ENCODE measurements around the gene PRDM7.
"Not testable (repeated sequence)": the region's sequence is repeated elsewhere in the genome, so short reads cannot be mapped to it uniquely, and the experiment has no call there.

PRDM7 gene

DNA sequence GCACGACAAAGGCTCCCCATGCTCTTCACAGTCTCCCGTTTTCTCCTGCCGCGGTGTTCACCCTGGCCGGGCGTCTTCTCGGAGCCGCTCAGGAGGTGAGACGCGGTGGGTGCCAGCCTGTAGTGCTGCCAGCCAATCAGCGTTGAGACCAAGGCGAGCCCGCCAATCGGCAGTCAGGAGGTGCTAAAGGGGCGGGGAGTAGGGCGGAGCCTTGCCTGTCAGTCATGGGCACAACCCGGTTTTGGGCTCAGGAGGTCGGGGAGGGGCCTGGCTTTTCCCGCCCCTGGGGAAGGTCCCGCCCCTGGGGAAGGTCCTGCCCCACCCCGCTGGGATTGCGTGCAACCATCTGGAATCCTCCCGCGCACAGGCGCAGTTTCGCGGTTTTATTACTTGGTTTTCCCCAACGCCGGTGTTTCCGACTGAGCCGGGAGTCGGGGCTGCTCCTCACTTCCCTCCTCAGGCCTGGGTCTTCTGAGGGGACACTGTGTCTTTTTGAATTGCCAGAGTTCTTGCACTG is at the start of gene PRDM7:
Gene PRDM7, minus strand, starts transcription at position 92 of the 517 bp plus-strand sequence. CDS start 1,421 bp downstream, outside the sequence.
- peak; percentile 97 for DNase-seq (ENCODE audit: low read depth, low spot score)

DNA sequence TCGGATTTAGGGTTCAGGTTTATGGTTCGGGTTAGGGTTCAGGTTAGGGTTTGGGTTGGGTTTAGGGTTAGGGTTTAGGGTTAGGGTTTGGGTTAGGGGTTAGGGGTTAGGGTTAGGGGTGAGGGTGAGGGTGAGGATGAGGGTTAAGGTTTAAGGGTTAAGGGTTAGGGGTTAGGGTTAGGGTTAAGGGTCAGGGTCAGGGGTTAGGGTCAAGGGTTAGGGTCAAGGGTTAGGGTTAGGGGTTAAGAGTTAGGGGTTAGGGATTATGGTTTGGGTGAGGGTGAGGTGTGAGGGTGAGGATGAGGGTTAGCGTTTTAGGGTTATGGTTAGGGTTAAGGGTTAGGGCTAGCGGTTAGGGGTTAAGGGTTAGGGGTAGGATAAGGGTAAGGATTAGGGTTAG is 44.7 kb upstream of the PRDM7 start:
- not testable (repeated sequence) for DNase-seq (ENCODE audit: low read depth, low spot score)

DNA sequence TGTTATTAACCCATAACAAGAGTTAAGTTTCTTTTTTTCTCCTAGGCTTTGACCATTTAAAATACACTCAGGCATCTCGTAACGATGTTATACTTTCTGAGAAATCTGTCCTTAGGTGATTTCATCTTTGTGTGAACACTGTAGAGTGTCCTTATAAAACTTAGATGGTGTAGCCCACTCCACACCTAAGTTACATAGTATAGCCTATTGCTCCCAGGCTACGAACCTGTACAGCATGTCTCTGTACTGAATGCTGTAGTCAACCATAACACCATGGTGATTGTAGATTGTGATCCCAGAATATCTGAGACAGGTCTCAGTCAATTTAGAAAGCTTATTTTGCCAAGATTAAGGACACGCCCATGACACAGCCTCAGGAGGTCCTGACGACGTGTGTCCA is 30.5 kb upstream of the PRDM7 start:
- not testable (repeated sequence) for DNase-seq (ENCODE audit: low read depth, low spot score)

DNA sequence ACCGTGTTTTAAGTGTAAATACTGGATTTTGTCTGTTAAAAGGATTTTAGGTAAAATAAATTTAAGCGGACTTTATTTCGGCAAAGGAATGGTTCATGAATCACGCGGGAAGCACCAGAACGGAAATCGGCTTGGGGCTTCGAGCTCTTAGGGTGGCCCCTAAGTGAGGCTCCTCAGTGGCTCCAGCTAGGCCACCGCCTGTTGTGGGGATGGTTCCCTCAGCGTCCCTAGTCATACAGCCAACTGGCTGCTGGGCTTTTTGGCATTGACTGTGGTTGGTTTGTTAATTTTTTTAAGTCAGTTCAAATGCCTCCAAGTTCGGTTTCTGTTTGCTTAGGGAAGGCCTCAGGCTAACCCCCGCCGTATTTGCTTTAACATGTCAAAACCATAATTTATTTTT is 29.9 kb upstream of the PRDM7 start:
- not testable (repeated sequence) for DNase-seq (ENCODE audit: low read depth, low spot score)

DNA sequence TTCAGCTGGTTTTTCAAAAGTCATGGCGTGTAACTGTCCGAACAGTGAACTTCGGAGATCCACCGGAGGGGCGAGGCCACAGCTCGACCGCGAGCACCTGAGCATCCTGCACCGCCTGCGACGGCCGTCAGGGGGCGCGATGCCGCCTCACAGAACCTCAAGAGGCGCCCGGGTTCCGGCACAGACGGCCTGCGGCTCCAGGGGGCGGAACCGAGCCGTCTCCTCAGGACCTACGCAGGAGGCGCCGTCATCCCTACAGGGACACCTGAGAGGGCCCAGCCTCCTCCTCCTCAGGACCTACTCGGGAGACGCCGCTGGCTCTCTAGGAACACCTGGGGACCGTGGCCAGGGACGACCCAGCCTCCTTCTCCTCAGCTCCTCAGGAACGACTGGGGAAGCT is 29.1 kb upstream of the PRDM7 start:
- not testable (repeated sequence) for DNase-seq (ENCODE audit: low read depth, low spot score)

DNA sequence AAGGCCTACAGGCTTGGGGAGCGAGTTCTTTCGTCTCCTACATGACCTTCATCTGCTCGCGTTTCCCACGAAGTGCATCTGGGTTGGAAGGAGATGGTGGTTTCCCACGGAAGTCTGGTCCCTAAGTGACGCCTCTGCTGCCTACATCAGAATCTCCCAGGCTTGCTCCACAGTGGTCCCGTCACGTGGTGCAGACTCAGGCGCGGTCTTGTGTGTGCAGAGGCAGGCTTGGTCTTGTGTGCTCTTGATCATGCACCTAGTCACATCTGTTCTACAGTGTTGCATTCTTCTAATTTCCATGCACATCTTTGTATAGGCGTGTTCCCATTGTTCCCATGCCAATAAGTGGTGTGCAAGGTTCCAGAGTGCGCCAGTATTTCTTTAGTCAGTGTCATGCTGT is 27.6 kb upstream of the PRDM7 start:
- DNase-seq (ENCODE audit: low read depth, low spot score): not testable (repeated sequence)

DNA sequence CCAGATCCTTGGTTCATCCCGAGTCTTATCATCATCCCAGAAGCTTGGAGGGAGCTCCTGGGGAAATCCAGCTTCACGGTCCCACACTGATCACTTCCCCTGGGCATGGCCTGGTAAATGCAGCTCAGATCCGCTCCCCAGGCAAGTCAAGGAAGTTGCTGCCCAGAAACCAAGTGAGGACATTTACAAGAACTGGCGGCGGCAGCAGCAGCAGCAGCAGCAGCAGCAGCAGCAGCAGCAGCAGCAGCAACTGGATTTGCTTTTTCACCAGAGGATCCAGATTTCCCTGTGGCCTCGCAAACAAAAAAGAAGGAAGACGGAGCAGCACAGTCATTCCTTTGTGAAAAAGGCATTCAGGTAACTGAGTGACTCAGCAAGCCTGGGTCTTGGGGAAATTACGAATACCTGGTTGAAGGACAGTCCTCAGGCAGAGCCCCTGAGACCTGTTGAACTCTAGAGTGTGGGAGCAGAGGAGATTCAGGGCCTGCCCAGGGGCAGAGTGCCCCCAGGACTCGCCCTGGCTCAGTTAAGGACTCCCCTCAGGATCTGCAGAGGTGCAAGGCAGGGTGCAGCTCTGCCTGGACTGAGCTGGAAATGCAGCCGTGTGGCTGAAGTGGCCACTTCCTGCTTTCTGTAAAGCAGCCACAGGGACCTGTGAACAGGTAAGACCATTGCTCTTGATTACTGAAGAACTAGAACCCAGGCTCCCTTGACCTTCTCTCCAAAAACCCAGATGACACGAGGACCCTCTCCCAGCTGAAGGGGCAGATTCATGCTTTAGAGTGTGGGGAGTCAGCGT is 25.2 kb upstream of the PRDM7 start:
- DNase-seq (ENCODE audit: low read depth, low spot score): not testable (repeated sequence)

DNA sequence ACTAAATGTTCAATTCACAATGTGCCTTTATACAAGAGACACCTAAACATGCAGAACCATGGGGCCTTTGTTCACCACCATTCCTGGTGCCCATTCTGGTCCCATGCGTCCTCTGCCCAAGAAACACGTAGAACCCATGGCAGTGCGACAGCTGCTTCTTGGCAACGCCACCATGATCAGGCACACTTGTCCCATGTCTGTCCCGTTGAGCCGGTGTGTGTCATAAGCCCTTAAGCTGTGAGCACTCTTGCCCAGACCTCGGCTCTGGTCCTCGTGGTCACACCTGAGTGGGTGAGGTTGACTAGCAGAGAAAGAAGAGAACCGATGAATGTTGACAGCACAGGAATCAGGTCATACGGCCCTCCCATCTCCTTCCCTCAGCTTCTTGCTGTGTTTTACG is 24.2 kb upstream of the PRDM7 start:
- DNase-seq (ENCODE audit: low read depth, low spot score): not testable (repeated sequence)

DNA sequence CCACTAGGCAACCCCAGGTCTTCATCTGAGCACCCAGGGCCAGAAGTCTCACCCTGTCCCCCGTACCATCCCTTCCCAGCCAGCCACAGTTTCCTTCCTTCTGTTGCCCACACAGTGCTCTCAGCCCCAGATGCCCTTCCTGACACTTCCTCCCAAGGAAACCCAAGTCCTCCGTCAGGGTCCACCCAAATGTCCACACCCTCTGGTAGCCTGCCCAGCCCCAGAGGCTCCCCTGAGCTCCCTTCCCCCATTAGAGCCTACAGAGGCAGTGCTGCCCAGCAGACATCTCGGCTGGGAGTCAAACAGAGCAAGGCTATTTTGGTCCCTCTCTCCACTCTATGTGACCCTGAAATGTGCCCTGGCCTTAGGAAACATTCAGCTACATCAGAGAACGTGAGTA is 23.7 kb upstream of the PRDM7 start:
- not testable (repeated sequence) for DNase-seq (ENCODE audit: low read depth, low spot score)

DNA sequence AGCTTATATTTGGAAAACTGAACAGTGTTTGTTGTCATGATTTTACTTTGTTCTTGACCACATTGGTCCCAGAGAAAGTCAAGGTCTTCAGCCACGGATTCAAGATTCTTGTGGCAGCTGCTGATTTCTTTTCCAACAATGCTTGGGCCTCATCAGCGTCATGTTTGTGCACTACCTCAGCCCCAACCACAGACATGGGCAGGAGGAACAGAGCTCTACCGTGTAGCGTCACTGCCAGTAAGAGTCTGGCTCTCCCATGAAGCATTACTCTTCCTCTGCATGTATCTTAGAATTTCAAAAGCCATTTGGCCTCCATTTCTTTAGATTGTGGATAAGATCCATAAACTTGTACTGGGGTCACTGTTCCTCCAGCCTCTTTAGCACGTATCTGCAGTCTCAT is 23.1 kb upstream of the PRDM7 start:
- not testable (repeated sequence) for DNase-seq (ENCODE audit: low read depth, low spot score)

DNA sequence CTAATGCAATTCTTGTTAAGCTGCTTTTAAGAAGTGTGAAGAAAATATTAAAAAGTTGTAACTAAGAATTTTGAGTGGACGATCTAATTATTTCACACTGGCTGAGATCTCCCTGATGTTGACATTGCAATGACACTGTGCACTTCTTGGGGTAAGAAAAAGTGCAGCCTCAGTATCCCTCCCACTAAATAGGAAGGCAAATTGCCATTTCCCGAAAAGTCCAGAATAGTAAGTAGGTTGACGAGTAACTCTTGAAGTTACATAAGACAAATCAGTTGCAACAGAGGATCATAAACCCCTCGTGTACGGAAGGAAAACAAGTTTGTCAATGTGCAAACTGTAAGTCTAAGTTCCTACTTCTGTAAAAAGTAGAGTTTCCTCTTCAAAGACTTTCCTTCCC is 21.8 kb upstream of the PRDM7 start:
- not testable (repeated sequence) for DNase-seq (ENCODE audit: low read depth, low spot score)

DNA sequence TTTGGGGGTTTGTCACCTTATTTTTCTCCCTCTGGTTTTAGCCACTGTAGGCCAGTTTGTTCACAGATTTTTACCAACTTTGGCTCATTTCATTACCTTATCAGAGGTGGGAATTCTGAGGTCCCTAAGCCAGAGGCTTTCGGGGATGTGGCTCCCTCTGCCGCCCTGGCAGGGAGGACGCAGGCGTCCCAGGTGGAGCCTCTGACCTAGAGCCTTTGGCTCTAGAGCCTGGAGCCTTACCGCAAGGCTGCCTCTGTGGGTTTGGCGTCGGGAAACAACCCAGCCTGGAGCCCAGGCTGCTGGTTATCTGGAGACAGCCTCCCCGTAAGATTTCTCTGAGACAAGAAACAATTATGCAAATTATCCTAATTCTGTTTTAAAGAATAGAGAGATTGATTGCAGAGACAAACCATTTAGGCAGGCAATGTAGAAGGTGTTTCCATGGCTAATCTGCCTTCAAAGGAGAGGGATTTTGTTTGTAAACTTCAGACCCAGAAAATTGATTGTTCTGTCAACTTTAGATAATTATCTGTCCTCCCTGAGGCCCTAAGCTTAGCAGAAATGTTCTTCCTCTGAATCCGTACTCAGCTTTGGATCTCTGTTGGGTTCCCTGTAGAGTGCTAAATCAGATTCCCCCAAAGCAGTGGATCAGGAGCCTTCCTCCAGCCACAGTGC is 20.0 kb upstream of the PRDM7 start:
- DNase-seq (ENCODE audit: low read depth, low spot score): not testable (repeated sequence)

DNA sequence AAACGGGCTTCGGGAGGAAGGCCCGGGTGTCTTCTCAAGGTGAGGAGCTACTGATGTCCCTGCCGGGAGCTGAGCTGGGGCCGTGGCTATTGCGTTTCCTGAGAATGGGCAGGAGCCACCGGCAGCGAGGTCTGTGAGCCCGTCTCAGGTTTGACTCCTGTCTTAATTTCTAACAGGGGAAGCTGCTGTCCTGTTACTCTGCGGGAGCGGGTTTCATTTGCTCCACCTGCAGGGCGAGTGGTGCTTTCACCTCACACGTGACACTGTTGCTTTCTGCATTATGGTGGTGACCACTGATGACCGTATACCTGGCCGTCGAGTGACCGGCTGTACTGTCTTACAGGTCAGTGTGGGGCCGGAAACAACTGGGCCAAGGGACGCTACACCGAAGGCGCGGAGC is 17.7 kb upstream of the PRDM7 start:
- DNase-seq (ENCODE audit: low read depth, low spot score): not testable (repeated sequence)

DNA sequence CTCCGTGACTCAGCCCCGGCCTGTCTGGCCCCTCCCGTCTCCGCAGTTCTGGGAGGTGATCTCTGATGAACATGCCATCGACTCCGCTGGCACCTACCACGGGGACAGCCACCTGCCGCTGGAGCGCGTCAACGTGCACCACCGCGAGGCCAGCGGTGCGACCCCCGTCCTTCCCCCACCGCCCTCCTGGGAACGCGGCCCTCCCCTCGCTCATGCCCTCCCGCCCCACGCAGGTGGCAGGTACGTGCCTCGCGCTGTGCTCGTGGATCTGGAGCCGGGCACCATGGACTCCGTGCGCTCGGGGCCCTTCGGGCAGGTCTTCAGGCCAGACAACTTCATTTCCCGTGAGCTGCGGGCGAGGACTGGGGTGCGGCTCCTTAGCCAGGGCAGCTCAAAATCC is 17.2 kb upstream of the PRDM7 start:
- DNase-seq (ENCODE audit: low read depth, low spot score): not testable (repeated sequence)

DNA sequence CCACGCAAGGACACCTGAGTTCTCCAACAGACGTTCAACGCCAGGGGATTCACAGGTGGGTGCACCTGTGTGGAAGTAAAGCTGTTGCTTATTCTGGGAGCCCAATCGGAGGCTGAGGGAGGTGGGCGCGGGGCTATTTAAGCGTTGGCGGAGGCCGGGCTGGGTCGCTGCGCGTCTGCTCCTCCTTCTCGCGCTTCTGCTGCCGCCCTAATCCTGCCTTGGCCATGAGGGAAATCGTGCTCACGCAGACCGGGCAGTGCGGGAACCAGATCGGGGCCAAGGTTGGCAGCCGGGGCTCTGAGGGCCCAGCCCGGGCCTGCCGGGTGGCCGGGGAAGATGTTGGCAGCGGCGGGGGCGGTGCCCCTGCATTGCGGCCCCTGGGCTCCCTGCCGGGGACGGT is 16.7 kb upstream of the PRDM7 start:
- not testable (repeated sequence) for DNase-seq (ENCODE audit: low read depth, low spot score)

DNA sequence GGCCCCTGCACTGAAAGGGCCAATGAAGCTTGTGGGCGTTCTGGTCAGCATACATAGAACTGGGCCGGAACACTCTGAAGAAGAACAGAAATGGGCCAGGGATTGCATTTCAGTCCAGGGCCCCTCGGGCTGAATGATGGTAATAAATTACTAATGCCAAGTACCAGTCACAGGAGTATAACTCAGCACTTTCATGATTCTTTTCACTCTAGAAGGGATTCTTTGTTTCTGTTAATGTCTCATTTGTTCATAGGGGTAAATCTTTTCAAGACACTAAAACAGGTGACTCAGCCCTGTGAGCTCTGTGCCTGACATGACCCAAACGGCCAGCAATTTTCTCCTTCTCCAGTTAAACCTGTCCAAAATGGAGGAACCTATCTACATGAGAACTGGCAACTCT is 15.7 kb upstream of the PRDM7 start:
- DNase-seq (ENCODE audit: low read depth, low spot score): not testable (repeated sequence)

DNA sequence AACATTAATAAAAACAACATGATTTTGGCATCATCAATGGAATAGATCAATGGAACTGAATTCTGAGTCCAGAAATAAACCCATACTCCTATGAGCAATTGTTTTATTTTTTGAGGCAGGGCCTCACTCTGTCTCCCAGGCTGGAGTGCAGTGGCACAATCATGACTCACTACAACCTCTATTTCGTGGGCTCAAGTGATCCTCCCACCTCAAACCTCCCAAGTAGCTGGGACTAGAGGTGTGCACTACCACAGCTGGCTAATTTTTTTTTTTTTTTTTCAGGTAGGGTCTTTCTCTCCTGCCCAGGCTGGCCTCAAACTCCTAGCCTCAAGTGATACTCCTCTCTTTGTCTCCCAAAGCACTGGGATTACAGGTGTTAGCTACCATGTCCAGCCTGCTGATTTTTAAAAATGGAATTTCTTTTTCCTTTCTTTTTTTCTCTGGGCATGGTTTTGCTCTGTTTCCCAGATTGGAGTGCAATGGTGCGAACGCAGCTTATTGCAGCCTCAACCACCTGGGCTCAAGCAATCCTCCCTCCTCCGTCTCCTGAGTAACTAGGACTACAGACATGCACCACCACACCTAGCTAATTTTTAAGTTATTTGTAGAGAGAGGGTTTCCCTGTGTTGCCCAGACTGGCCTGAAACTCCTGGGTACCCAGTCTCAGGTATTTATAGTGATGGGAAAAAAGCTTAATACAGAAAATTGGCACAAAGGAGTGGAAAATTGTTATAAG is 7.3 kb upstream of the PRDM7 start:
- no peak for DNase-seq (ENCODE audit: low read depth, low spot score)

DNA sequence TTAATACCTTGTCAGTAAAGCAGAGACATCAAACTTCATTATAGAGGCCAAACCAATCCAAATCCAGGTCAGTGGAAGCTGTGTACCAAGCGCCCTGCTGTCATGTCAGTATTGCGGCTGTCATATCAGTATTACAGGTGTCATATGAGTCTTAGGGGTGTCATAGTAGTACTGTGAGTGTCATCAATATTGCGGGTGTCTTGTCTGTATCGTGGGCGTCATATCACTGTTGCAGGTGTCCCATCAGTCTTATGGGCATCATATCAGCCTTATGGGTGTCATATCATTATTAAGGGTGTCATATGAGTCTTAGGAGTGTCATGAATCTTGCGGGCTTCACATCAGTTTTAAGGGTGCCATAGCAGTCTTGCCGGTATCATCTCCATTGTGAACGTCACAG is 6.0 kb upstream of the PRDM7 start:
- DNase-seq (ENCODE audit: low read depth, low spot score): no peak

DNA sequence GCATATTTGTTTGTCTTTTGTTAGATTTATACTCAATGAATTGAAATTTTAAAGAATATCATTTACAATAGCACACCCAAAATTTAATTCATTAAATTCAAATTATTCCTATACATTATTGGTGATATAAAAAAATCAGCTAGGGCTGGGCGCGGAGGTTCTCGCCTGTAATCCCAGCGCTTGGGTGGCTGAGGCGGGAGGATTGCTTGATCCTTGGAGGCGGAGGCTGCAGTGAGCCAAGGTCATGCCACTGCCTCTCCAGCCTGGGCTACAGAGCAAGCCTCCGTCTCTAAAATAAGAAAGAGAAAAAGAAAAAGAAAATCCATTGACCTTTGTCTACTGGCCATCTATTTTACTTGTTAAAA is 4.5 kb upstream of the PRDM7 start:
- DNase-seq (ENCODE audit: low read depth, low spot score): no peak

DNA sequence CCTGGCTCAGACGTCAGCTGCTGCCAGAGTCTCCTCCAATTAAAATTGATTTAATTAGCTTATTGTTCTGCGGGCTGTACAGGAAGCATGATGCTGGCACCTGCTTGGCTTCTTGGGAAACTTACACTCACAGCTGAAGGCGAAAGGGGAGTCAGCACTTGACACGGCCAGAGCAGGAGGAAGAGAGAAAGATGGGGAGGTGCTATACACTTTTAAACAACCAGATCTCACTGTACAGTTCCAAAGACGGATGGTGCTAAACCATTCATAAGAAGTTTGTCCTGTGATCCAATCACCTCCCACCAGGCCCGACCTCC is 1.4 kb upstream of the PRDM7 start:
- no peak for DNase-seq (ENCODE audit: low read depth, low spot score)

DNA sequence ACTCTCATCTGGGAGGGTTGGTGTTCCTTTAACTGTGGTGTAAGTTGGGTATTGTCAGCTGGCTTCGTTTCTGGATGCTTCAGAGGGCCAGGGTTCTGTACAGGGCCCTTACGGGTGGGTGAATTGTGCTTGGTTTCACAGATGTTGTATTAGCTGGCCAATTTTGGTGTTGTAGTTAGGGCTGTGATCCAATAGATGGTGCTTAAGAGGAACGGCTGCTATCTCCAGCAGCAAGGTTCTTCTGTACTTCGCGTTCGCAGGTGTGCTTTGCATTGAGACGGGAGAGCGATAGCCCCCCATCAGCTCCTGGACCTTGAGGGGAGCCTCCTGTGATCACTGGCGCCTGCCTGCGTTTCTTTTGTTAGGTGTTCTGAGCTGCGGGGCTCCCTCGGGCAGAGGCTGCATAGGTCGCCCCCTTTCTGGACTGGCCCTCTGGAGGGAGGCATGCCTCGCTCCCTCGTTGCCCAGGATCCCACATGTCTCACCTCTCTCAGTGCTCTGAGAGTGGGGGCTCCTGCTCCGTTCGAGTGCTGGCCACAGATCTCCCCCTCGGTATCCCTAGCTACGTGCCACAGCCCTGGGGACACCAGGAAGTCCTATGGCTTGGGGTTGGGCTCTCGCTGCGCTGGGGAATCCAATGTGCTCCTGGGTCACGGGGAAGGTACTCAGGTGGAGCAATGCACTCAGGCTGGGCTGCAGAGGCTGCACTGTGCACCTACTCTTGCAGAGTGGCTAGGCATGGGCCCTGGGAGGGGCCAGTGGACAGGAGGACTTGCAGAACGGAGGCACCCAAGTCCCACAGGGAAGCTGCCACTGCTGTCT is 837 bp upstream of the PRDM7 start:
- DNase-seq (ENCODE audit: low read depth, low spot score): peak; percentile 31
